ENCODE results near the gene SH3PXD2A.

DNA sequence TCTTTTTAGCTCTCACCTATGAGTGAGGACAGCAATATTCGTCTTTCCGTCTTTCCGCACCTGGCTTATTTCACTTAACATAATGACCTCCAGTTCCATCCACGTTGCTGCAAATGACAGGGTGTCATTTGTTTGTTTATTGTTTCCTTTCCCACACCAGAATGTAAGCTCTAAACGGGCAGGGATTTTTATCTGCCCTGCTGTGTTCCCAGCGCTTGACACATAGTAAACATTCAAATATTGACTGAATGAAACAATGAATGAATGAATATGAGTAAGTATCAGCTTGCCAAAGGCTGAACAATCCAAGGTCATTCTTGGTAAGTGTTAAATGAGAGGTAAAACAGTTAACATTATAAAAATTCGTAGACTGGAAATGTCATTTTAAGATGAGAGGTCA, 12.8 kb downstream of the SH3PXD2A start:
- TF ChIP-seq POLR2A (IDR thresholded peaks at IDR 0.05): no peak
- TF ChIP-seq, protein P1, sequence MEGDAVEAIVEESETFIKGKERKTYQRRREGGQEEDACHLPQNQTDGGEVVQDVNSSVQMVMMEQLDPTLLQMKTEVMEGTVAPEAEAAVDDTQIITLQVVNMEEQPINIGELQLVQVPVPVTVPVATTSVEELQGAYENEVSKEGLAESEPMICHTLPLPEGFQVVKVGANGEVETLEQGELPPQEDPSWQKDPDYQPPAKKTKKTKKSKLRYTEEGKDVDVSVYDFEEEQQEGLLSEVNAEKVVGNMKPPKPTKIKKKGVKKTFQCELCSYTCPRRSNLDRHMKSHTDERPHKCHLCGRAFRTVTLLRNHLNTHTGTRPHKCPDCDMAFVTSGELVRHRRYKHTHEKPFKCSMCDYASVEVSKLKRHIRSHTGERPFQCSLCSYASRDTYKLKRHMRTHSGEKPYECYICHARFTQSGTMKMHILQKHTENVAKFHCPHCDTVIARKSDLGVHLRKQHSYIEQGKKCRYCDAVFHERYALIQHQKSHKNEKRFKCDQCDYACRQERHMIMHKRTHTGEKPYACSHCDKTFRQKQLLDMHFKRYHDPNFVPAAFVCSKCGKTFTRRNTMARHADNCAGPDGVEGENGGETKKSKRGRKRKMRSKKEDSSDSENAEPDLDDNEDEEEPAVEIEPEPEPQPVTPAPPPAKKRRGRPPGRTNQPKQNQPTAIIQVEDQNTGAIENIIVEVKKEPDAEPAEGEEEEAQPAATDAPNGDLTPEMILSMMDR (IDR thresholded peaks at IDR 0.05): no peak

Data from adrenal gland (tissue), 5 donors.